SW 1271 (cell line): ENCODE measurements around the gene ADTRP.

ENCODE experiments used
- DNase-seq, 2 experiments: peaks; one replicate each; lab custom pipeline; 2025; lab: John Stamatoyannopoulos, UW

ADTRP gene

GRCh38 chr6:11722805-11723631 lies 55.6 kb downstream of the ADTRP start:
- DNase-seq: no peak

GRCh38 chr6:11722220-11722619 lies 56.4 kb downstream of the ADTRP start:
- DNase-seq: no peak

GRCh38 chr6:11718463-11718862 lies 60.1 kb downstream of the ADTRP start:
- DNase-seq: no peak

- DNase-seq: no peak
These were observed 60.6 kb downstream of the ADTRP start for GRCh38 chr6:11718031-11718430.

GRCh38 chr6:11714798-11715285 lies 63.8 kb downstream of the ADTRP start:
- DNase-seq: no peak

- DNase-seq: no peak
These were observed 64.3 kb downstream of the ADTRP start for GRCh38 chr6:11714116-11714797.

GRCh38 chr6:11712760-11713159 lies 65.8 kb downstream of the ADTRP start:
- no peak for DNase-seq

GRCh38 chr6:11711984-11712711 lies 66.5 kb downstream of the ADTRP start:
- DNase-seq: no peak

GRCh38 chr6:11711003-11711983 lies 67.3 kb downstream of the ADTRP start:
- DNase-seq: no peak

GRCh38 chr6:11710311-11710761 lies 68.3 kb downstream of the ADTRP start:
- DNase-seq: no peak

- no peak for DNase-seq
These were observed 72.4 kb downstream of the ADTRP start for GRCh38 chr6:11706171-11706570.

- no peak for DNase-seq
These were observed 73.1 kb downstream of the ADTRP start for GRCh38 chr6:11705483-11705882.

GRCh38 chr6:11705069-11705468 lies 73.5 kb downstream of the ADTRP start:
- DNase-seq: no peak

GRCh38 chr6:11703725-11704124 lies 74.9 kb downstream of the ADTRP start:
- no peak for DNase-seq

GRCh38 chr6:11702500-11703130 lies 76.0 kb downstream of the ADTRP start:
- DNase-seq: no peak

GRCh38 chr6:11702089-11702488 lies 76.5 kb downstream of the ADTRP start:
- DNase-seq: no peak

- DNase-seq: no peak
These were observed 77.0 kb downstream of the ADTRP start for GRCh38 chr6:11701573-11701972.

GRCh38 chr6:11700118-11700718 lies 78.4 kb downstream of the ADTRP start:
- DNase-seq: peak; percentile 7 to 68

GRCh38 chr6:11699576-11699975 lies 79.0 kb downstream of the ADTRP start:
- no peak for DNase-seq
